B cell (primary cell): ENCODE data around the gene CORO1C.

Experiments
- CTCF ChIP-seq: fragments of 200-600 bp; IDR thresholded peaks from one replicate; pipeline ENCODE4 v1.8.0; 2022; ENCODE audit warnings: antibody characterized with exemption, mild to moderate bottlenecking
- EZH2 ChIP-seq: IDR thresholded peaks from 2 replicates; pipeline ENCODE4 v1.6.1; 2012; ENCODE audit warnings: borderline replicate concordance, low read depth, mild to moderate bottlenecking, moderate library complexity, low read length; ENCODE audit not compliant: insufficient read depth, poor library complexity, severe bottlenecking

DNA sequence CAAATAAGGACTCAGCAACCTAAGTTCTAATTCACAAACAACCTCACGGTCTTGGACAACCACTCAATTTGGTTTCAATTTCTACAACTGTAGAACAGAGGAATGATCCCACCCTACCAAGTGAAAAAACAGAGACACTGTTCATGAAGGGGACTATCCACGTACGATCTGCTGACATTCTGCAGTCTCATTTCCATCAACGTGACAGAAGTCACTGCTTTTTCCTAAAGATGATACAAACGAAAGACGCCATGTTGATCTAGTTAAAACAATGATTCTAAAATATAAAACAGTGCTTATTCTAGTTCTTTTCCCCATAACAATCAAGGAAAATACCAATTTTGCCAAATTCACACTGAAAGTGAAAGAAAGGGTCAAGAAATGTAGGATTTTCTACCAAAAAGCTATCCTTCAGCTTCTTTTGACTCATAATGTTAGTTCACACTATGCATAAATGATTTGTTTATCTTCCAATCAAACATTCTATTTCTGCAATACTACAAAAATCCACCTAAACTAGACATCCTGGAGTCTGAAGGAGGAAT lies 38.1 kb downstream of the CORO1C start:
- TF ChIP-seq EZH2 (no peak), CTCF (no peak)
